ENCODE data around the gene KLK3. TPM values are rescaled to one million over a fixed set of nuclear protein-coding genes. Genes with fewer than 3 reads are reported as not detected.
A peak's percentile ranks its signal among the peaks of the same experiment; 100 is the strongest.

The KLK3 gene
- total RNA-seq, 1 experiment from 2014 or later, result not detected

- in situ Hi-C loops (cut with HindIII; ENCODE audit: low pct_unique_long_range_greater_than_20kb, low sequenced_read_pairs), result no loop called here
- no peak for DNase-seq (ENCODE audit: low read depth, low spot score)
Observed at GRCh38 chr19:50844296-50844935, 10.3 kb upstream of the KLK3 start.

DNA sequence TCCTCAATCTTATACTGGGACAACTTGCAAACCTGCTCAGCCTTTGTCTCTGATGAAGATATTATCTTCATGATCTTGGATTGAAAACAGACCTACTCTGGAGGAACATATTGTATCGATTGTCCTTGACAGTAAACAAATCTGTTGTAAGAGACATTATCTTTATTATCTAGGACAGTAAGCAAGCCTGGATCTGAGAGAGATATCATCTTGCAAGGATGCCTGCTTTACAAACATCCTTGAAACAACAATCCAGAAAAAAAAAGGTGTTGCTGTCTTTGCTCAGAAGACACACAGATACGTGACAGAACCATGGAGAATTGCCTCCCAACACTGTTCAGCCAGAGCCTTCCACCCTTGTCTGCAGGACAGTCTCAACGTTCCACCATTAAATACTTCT is 4.0 kb upstream of the KLK3 start:
- DNase-seq (ENCODE audit: low read depth, low spot score), result no peak
- in situ Hi-C loops (cut with HindIII; ENCODE audit: low pct_unique_long_range_greater_than_20kb, low sequenced_read_pairs), result no loop called here

- in situ Hi-C loops (cut with HindIII; ENCODE audit: low pct_unique_long_range_greater_than_20kb, low sequenced_read_pairs), result no loop called here
- DNase-seq (ENCODE audit: low read depth, low spot score), result no peak
Observed at GRCh38 chr19:50851620-50852019, 3.1 kb upstream of the KLK3 start.

GRCh38 chr19:50857366-50857765 is 2.7 kb downstream of the KLK3 start:
- in situ Hi-C loops (cut with HindIII; ENCODE audit: low pct_unique_long_range_greater_than_20kb, low sequenced_read_pairs), result no loop called here
- DNase-seq (ENCODE audit: low read depth, low spot score), result no peak

DNA sequence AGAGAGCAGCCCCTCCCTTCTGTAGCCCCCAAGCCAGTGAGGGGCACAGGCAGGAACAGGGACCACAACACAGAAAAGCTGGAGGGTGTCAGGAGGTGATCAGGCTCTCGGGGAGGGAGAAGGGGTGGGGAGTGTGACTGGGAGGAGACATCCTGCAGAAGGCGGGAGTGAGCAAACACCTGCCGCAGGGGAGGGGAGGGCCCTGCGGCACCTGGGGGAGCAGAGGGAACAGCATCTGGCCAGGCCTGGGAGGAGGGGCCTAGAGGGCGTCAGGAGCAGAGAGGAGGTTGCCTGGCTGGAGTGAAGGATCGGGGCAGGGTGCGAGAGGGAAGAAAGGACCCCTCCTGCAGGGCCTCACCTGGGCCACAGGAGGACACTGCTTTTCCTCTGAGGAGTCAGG is 4.2 kb downstream of the KLK3 start:
- DNase-seq (ENCODE audit: low read depth, low spot score), result no peak
- in situ Hi-C loops (cut with HindIII; ENCODE audit: low pct_unique_long_range_greater_than_20kb, low sequenced_read_pairs), result no loop called here

DNA sequence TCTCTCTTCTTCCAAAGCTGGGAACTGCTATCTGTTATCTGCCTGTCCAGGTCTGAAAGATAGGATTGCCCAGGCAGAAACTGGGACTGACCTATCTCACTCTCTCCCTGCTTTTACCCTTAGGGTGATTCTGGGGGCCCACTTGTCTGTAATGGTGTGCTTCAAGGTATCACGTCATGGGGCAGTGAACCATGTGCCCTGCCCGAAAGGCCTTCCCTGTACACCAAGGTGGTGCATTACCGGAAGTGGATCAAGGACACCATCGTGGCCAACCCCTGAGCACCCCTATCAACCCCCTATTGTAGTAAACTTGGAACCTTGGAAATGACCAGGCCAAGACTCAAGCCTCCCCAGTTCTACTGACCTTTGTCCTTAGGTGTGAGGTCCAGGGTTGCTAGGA is 5.1 kb downstream of the KLK3 start:
- in situ Hi-C loops (cut with HindIII; ENCODE audit: low pct_unique_long_range_greater_than_20kb, low sequenced_read_pairs), result no loop called here
- DNase-seq (ENCODE audit: low read depth, low spot score), result no peak

DNA sequence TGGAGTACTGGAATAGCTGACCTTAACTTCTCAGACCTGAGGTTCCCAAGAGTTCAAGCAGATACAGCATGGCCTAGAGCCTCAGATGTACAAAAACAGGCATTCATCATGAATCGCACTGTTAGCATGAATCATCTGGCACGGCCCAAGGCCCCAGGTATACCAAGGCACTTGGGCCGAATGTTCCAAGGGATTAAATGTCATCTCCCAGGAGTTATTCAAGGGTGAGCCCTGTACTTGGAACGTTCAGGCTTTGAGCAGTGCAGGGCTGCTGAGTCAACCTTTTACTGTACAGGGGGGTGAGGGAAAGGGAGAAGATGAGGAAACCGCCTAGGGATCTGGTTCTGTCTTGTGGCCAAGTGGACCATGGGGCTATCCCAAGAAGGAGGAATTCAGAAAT is 6.3 kb downstream of the KLK3 start:
- no peak for DNase-seq (ENCODE audit: low read depth, low spot score)
- in situ Hi-C loops (cut with HindIII; ENCODE audit: low pct_unique_long_range_greater_than_20kb, low sequenced_read_pairs), result no loop called here

GRCh38 chr19:50861496-50862286 is 7.0 kb downstream of the KLK3 start:
- in situ Hi-C loops (cut with HindIII; ENCODE audit: low pct_unique_long_range_greater_than_20kb, low sequenced_read_pairs), result no loop called here

DNA sequence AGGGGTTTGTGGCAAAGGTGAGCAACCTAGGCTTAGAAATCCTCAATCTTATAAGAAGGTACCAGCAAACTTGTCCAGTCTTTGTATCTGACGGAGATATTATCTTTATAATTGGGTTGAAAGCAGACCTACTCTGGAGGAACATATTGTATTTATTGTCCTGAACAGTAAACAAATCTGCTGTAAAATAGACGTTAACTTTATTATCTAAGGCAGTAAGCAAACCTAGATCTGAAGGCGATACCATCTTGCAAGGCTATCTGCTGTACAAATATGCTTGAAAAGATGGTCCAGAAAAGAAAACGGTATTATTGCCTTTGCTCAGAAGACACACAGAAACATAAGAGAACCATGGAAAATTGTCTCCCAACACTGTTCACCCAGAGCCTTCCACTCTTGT is 14.8 kb downstream of the KLK3 start:
- in situ Hi-C loops (cut with HindIII; ENCODE audit: low pct_unique_long_range_greater_than_20kb, low sequenced_read_pairs), result no loop called here

More at GRCh38 chr19:50861496-50862286, 7.0 kb downstream of the KLK3 start:
- DNase-seq (ENCODE audit: low read depth, low spot score), result no peak

GRCh38 chr19:50870417-50871089 is 15.8 kb downstream of the KLK3 start:
- DNase-seq (ENCODE audit: low read depth, low spot score), result peak; percentile 93

More for the DNA sequence above, 14.8 kb downstream of the KLK3 start:
- no peak for DNase-seq (ENCODE audit: low read depth, low spot score)

GRCh38 chr19:50873056-50873455 is 18.3 kb downstream of the KLK3 start, which contains the start of gene KLK2:
TSS of gene KLK2 (plus strand) at chr19:50873439. CDS start at chr19:50873474, 35 bp downstream.
- in situ Hi-C loops (cut with HindIII; ENCODE audit: low pct_unique_long_range_greater_than_20kb, low sequenced_read_pairs), result no loop called here
- no peak for DNase-seq (ENCODE audit: low read depth, low spot score)

More at GRCh38 chr19:50870417-50871089, 15.8 kb downstream of the KLK3 start:
- in situ Hi-C loops (cut with HindIII; ENCODE audit: low pct_unique_long_range_greater_than_20kb, low sequenced_read_pairs), result no loop called here

DNA sequence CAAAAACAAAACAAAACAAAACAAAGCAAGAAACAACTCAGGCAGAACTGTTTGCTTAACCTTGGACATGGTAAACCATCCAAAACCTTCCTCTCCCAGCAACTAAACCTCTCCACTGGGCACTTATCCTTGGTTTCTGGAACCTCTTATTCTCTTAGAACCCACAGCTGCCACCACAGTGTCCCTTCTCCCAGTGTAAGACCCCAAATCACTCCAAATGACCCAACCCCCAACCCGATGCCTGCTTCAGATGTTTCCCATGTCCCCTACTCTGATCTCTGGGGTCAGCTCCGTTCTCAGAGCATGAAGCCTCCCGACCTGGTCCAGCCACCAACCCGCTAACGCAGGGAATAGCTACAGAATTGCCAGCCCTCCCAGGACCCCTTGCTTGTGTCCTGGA is 19.5 kb downstream of the KLK3 start:
- no peak for DNase-seq (ENCODE audit: low read depth, low spot score)
- in situ Hi-C loops (cut with HindIII; ENCODE audit: low pct_unique_long_range_greater_than_20kb, low sequenced_read_pairs), result no loop called here

DNA sequence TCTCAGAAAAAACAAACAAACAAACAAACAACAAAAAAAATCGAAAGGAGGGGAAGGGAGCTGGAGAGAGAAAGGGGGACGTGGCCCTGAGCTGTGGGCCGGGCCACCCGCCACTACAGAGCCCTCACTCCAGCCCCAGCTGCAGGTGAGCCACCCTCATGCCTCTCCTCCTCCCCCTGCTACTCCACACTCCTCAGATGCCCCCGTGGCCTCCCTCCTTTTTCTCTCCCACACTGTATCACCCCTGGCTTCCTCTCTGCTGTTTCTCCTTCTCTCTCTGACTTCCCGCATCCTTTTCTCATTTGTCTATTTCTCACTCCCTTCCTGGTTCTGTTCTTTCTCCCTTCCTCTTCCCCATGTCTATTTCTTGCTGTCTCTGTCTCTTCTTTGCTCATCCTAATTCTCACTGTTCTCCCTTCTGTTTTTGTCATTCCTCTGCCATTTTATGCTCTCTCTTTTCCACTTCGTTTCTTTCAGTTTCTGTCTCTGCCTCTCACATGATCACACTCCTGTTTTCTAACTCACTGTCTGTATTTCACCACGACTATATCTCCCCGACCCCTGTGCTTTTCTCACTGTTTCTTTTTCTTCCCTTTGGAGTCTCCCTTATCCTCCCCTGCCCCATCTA is 21.2 kb downstream of the KLK3 start:
- in situ Hi-C loops (cut with HindIII; ENCODE audit: low pct_unique_long_range_greater_than_20kb, low sequenced_read_pairs), result no loop called here
- DNase-seq (ENCODE audit: low read depth, low spot score), result no peak

- DNase-seq (ENCODE audit: low read depth, low spot score), result no peak
- in situ Hi-C loops (cut with HindIII; ENCODE audit: low pct_unique_long_range_greater_than_20kb, low sequenced_read_pairs), result no loop called here
Observed at GRCh38 chr19:50876456-50876855, 21.7 kb downstream of the KLK3 start.

DNA sequence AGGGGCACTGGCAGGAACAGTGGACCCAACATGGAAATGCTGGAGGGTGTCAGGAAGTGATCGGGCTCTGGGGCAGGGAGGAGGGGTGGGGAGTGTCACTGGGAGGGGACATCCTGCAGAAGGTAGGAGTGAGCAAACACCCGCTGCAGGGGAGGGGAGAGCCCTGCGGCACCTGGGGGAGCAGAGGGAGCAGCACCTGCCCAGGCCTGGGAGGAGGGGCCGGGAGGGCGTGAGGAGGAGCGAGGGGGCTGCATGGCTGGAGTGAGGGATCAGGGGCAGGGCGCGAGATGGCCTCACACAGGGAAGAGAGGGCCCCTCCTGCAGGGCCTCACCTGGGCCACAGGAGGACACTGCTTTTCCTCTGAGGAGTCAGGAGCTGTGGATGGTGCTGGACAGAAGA is 22.6 kb downstream of the KLK3 start:
- in situ Hi-C loops (cut with HindIII; ENCODE audit: low pct_unique_long_range_greater_than_20kb, low sequenced_read_pairs), result no loop called here
- DNase-seq (ENCODE audit: low read depth, low spot score), result no peak

GRCh38 chr19:50878851-50879250 is 24.1 kb downstream of the KLK3 start:
- in situ Hi-C loops (cut with HindIII; ENCODE audit: low pct_unique_long_range_greater_than_20kb, low sequenced_read_pairs), result no loop called here
- DNase-seq (ENCODE audit: low read depth, low spot score), result no peak

- in situ Hi-C loops (cut with HindIII; ENCODE audit: low pct_unique_long_range_greater_than_20kb, low sequenced_read_pairs), result no loop called here
- DNase-seq (ENCODE audit: low read depth, low spot score), result no peak
Observed at GRCh38 chr19:50880241-50880640, 25.5 kb downstream of the KLK3 start.

GRCh38 chr19:50882188-50882587 is 27.5 kb downstream of the KLK3 start:
- no peak for DNase-seq (ENCODE audit: low read depth, low spot score)

More at GRCh38 chr19:50882188-50882587, 27.5 kb downstream of the KLK3 start:
- in situ Hi-C loops (cut with HindIII; ENCODE audit: low pct_unique_long_range_greater_than_20kb, low sequenced_read_pairs), result no loop called here

All from SK-MEL-5 (cell line).